CD4-positive, alpha-beta T cell treated with Interleukin-12 subunit alpha and Interleukin-12 subunit beta, for 1 hour (primary cell): ENCODE data around the gene TPP2.

Experiments
- DNase-seq: peaks from one replicate; pipeline ENCODE4 v3.0.0-alpha.2; 2020

The TPP2 gene

GRCh38 chr13:102696465-102696864, 99.7 kb downstream of the TPP2 start:
- DNase-seq = no peak

GRCh38 chr13:102697264-102697663, 100.5 kb downstream of the TPP2 start:
- DNase-seq = no peak

- DNase-seq = no peak
These were observed 101.3 kb downstream of the TPP2 start for GRCh38 chr13:102697929-102698648.

DNA sequence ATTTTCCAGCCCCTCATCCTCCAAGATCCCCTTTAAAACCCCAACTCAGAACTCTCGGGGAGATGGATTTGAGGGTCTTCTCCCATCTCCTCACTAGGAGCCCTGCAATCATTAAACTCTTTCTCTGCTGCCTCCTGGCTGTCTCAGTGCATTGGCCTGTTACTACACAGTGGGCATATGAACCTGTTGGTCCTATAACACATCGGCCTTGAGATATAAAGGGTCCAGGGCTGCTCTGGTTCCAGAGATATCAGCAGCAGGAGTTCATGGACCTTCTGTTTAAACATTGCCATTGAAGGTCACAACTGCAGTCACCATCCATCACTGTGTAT, 101.8 kb downstream of the TPP2 start:
- DNase-seq = no peak

DNA sequence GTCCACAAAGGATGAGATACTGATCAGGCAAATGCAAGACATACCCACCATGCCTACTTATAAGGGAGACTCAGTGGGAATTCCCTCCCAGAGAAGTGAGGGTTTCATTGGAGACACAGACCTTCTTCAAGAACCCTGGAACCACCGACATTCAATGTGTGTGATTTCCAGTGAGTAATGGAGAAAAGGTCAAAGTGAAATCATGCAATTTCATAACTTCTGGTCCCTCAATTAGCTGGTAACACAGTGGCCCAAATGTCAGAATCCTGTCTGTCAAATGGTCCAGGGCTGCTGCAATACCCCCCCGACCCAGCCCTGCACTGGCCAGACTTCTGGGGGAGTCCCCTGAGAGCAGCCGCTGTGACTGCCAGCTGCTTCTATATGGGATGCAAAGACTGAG, 102.7 kb downstream of the TPP2 start:
- no peak for DNase-seq

DNA sequence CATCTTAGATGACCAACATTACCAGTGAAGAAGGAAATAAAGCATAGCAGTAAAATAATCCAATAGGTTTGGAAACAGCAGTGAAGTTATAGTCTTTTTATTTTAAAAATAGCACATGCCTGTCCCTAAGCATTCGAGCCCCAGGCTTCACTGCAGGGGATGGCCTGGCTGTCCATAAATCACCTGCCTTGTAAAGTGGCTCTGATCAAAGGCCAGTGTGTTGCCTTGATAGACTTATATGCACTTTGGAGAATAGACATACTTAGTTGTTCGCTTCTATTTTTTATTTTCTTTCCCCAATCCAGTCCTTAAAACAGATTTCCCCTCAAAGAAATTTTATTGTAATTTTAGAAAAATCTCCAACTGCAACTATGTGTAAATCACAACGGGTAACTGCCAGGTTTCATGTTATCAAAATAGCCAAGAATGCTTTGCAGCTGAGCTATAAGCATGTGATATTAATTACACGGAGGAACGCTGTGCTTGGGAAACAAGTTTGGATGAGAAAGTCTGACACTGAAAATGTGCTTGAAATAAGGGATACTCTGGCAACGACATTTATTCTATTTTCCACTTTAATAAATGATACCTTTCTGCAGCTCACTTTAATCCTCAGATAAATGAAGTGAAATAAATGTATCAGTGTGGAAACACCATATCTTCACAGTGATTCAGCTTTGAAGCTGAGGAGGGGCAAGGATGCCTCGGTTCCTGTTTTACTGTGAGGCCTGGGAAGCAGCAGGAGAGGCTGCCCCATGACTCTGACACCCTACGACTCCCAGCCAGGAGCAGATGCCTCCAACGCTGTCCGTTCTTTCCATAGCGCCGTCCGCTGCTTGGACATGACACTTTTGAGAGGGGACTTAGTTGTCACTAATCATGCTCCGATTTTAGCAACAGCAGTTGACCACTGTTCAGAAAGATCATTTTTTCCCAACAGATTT, 103.6 kb downstream of the TPP2 start:
- DNase-seq = no peak

DNA sequence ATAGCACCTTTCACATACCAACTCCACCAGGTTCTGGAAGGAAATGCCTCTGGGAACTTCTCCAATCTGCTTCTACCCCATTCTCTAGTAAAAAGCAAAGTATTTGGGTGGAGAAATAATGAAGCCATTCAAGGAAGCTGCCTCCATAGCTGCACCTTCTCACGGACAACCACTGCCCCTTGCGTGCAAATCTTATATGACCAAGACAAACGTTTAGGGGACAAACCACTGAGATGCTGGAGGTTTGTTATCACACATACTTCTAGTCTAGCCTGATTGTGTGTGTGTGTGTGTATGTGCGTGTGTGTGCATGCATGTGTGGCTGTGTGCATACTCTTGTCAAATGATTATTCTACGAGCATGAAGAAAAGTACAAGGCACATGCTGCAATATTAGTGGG, 104.5 kb downstream of the TPP2 start:
- no peak for DNase-seq

- DNase-seq = no peak
These were observed 106.4 kb downstream of the TPP2 start for GRCh38 chr13:102702965-102703725.

DNA sequence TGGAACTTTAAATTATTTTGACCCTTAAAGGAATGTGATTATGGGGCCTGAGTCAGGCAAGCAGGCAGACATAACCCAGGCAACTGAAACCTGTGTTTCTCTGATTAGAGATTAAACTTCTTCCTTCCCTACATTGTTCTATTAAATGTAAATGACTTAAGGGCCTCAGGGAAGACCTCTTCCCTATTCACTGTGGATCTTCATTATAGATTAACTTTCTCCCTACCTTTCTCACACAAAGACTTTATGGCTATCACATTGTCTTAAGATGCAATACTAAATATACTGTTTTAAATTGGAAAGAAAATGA, 106.9 kb downstream of the TPP2 start:
- DNase-seq = no peak

- DNase-seq = no peak
These were observed 107.7 kb downstream of the TPP2 start for GRCh38 chr13:102704238-102705058.

DNA sequence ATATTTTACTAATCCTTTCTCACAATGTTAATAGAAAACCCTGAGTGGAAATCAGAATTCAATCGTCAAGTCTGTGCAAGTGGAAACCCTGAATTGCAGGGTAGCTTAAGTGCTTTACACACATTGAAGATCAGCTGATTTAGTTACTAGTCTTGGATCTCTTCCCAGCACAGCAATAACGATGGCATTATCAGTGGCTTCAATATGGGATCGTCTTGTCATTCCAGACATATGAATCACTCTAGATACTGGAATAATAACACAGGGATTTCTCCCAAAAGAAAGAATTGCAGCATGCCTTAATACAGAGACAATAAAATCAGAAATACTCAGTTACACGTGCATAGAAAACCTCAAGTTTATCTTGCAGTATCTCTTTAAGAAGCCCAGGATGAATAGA, 110.7 kb downstream of the TPP2 start:
- DNase-seq = no peak

GRCh38 chr13:102708211-102708610, 111.4 kb downstream of the TPP2 start:
- no peak for DNase-seq

DNA sequence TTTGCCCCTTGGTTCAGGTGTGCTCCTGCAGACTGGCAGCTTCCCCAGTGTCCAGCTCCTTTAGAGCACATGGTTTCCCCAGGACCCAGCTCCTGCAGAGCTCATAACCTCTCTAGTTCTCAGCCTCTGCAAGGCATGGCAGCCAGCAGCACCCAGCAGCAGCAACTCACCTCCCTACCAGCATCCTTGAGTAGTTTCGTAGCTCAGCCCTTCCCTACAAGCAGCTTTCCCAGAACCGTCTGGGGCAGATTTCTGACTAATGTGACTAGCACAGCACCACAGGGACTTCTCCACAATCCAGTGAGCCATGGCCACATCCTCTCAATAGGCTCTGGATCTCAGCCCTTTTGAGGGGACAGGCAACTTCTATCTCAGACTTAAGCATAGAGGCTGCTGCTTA, 112.2 kb downstream of the TPP2 start:
- no peak for DNase-seq

GRCh38 chr13:102709536-102709935, 112.8 kb downstream of the TPP2 start:
- no peak for DNase-seq

GRCh38 chr13:102710261-102710679, 113.5 kb downstream of the TPP2 start:
- DNase-seq = no peak

DNA sequence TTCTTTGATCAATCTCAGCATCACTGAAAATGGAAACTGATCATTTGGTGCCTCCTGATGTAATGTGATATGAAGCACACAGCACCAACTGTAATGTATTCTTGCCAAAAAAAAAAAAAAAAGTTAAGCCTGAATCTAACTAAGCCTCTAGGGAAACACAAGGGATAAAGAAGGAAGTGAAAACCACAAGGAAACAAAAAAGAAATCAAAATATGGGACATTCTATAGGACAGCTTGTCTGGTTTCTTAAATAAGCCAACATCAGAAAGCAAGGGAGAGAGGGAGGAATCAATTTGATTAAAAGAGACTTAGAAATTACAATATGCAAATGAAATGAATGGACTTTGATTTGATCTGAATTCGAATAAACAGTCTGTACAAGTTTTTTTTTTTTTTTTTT, 118.7 kb downstream of the TPP2 start:
- no peak for DNase-seq

GRCh38 chr13:102718746-102719145, 122.0 kb downstream of the TPP2 start:
- no peak for DNase-seq

DNA sequence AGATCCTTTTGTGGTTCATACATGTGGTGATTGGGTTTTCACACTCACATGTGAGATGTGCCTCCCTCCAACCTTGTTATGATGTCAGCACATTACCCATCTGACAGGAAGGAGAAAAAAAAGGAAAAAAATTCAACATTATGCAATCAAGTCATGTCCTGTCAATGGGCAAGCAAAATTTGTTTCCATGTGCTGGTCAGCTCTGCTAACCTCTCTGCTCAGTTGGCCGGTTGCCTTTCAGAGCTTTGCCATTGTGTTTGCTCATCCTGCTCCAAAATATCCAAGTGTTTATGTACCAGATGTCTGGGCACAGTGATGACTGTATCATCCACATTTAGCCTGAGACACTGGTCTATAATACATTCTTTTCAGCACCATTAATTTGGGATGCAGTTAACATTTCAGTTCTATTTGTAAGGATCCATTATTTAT, 125.0 kb downstream of the TPP2 start:
- peak; percentile 31 for DNase-seq

- peak; percentile 26 for DNase-seq
These were observed 128.1 kb downstream of the TPP2 start for GRCh38 chr13:102724923-102725322.

DNA sequence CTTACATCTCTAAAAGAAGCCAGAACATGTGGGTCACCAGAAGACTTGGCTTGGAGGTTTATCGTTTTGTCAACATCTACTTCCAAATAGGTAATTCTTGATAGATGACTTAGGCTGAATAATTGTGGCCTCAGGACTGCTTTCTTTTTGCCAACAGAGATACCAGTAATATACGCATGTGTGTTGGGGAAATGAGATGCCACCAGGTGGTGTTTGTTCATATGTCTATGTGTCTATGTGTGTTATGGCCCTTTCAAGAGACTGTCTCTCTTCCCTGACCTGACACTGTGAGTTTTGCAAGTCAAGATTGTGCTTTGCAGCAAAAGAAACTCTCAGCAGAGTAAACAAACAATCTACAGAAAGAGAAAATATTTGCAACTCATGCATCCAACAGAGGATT, 129.6 kb downstream of the TPP2 start:
- peak; percentile 8 for DNase-seq
